ENCODE results near the gene ATP2B3. TPM values are rescaled to one million over a fixed set of nuclear protein-coding genes. Genes with fewer than 3 reads are reported as not detected.

Gene ATP2B3
- total RNA-seq, 1 experiment from 2014 or later = 0.35 TPM

GRCh38 chrX:153539171-153539978, 21.9 kb downstream of the ATP2B3 start:
- Histone ChIP-seq H3K23ac (ENCODE audit: insufficient read length, low read depth, low read length) (no peak overlapping the region), H3K4me1 (ENCODE audit: insufficient read depth, low read length) (no peaks in the 10 kb centered on the region), H3T11ph (ENCODE audit: low read length) (no peak overlapping the region), H3K9me3 (ENCODE audit: control insufficient read depth, low read depth, low read length) (peaks cover 4% of the 10 kb centered on the region), H2BK5ac (ENCODE audit: insufficient read length, low read length) (no peak overlapping the region), H3K18ac (ENCODE audit: insufficient read length, low read depth, low read length) (no peak overlapping the region), H2AK5ac (ENCODE audit: insufficient read length, low read length) (no peak overlapping the region), H3K14ac (ENCODE audit: insufficient read depth, low read length) (no peak overlapping the region), H2AFZ (ENCODE audit: low read length) (no peak overlapping the region), H3K9ac (ENCODE audit: extremely low read depth, insufficient read length, low read length) (no peak overlapping the region), H4K5ac (ENCODE audit: insufficient read length, low read depth, low read length) (no peak overlapping the region), H3K4ac (ENCODE audit: low read depth, low read length) (no peak overlapping the region), H4K91ac (ENCODE audit: insufficient read length, low read depth, low read length) (no peak overlapping the region), H3K56ac (ENCODE audit: insufficient read length, low read depth, low read length) (no peak overlapping the region), H2BK15ac (ENCODE audit: low read depth, low read length) (no peak overlapping the region), H3K4me2 (ENCODE audit: insufficient read depth, insufficient read length, low read length) (no peak overlapping the region), H4K20me1 (ENCODE audit: control insufficient read depth, insufficient read depth, insufficient read length) (no peaks in the 10 kb centered on the region), H3K27me3 (ENCODE audit: insufficient read depth, low read length) (no peaks in the 10 kb centered on the region), H2BK12ac (ENCODE audit: insufficient read length, low read depth, low read length) (no peak overlapping the region), H4K8ac (replicated peaks; ENCODE audit: insufficient read length, low read depth, low read length) (no peak overlapping the region), H2BK120ac (ENCODE audit: low read depth, low read length, poor library complexity, severe bottlenecking) (no peak overlapping the region), H2BK20ac (ENCODE audit: low read depth, low read length, poor library complexity, severe bottlenecking) (no peak overlapping the region), H3K27ac (ENCODE audit: insufficient read length, low read depth, low read length) (no peak overlapping the region), H3K23me2 (ENCODE audit: insufficient read length, low read depth, low read length, poor library complexity, severe bottlenecking) (peaks cover 3% of the 10 kb centered on the region), H3K79me2 (ENCODE audit: insufficient read depth, low read length) (no peaks in the 10 kb centered on the region), H3K79me1 (ENCODE audit: insufficient read depth, low read depth, low read length, poor library complexity, severe bottlenecking) (no peaks in the 10 kb centered on the region)
- peak; percentile 85 for TF ChIP-seq CTCF (conservative IDR thresholded peaks at IDR 0.05)
- Mint-ChIP-seq H3K4me3 (no peak overlapping the region), H3K27ac (no peak overlapping the region), H3K4me1 (0 out of 4 replicates have a peak, but pooled peaks cover 0 to 2% of the 10 kb centered on the region in 2 experiments), H3K9me3 (peaks cover 48 to 68% of the 10 kb centered on the region in 2 experiments), H3K36me3 (ENCODE audit: insufficient read depth in 1 of 3, low read depth in 3 of 3) (peaks cover 0 to 2% (median 0%) of the 10 kb centered on the region in 3 experiments; a peak in 3 of 7 replicates), H3K27me3 (ENCODE audit: low read depth) (peaks cover 10% of the 10 kb centered on the region)
- peak; percentile 81 for DNase-seq
- WGBS (ENCODE audit: extremely low coverage, insufficient read length, low lambda C conversion rate) = no CpG with 5 or more reads among the region's 31 CpGs

Data from H9 (cell line).